ENCODE measurements around the gene LEFTY1. TPM values are rescaled to one million over a fixed set of nuclear protein-coding genes. Genes with fewer than 3 reads are reported as not detected.

Gene LEFTY1
- total and polyA plus RNA-seq, 9 of the 15 experiments (the other 6 are each of a cell fraction or from before 2014, with no cell fraction given), result 0.07 to 0.24 (median 0.17) TPM; not detected in 5

DNA sequence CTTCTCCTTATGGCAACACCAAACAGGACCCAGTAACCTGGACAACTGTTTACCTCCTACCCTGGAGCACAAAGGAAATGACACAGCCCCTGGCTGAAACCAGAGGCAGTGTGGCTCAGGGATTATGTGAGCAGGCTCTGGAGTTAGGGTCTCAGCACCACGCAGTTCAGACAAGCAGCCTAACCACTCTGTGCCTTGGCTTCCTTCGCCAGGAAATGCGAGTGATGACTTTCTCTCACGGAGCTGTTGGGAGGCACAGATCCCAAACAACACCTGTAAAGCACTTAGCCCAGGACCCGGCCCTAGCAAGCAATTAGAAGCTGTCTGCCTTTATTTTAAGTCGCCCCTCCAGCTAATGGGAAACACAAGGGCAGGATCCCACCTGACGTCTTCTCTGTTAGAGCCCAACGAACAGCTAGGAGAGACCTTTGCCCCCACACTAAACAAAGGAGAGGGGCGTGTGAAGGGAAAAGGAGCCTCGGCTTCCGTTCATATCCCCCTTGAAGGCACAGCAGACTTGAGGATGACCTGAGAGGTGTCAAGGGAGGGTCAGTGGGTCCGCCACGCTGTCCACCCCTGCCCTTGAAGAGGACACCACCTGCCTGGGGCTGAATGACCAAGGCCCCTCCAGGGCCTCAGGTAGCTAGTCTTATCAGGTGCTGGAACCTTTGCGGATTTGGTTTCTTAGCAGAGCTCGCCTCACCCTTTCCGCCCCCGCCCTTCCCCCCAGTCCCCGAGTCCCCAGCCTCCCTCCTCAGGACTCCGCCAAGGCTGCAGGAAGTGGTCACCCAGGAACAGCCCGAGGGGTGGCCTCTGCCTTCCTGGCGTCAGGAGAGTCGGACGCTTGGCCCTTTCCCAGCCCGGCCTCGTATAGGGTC, 7.6 kb downstream of the LEFTY1 start (continued):
- TF ChIP-seq E2F6 (IDR thresholded peaks at IDR 0.05; ENCODE audit: borderline replicate concordance in 1 of 2, extremely low read depth in 1 of 2, insufficient read depth in 1 of 2, insufficient read length in 1 of 2, low read depth in 1 of 2, low read length in 1 of 2, poor library complexity in 1 of 2, severe bottlenecking in 1 of 2) (peak in 1 of 2 experiments; percentile 40), ETS2 (tag; IDR thresholded peaks at IDR 0.05; ENCODE audit: borderline replicate concordance, poor library complexity, severe bottlenecking) (no peak), NEUROD1 (IDR thresholded peaks at IDR 0.05; ENCODE audit: borderline replicate concordance, low read depth, low read length, partially characterized antibody) (peak; percentile 12), HSF4 (CRISPR knock-in tag; IDR thresholded peaks at IDR 0.05; ENCODE audit: borderline replicate concordance) (no peak), RBM22 (IDR thresholded peaks at IDR 0.05; ENCODE audit: low read depth, low read length, poor library complexity, severe bottlenecking) (no peak), MAFG (tag; conservative IDR thresholded peaks at IDR 0.05) (no peak), ZC3H4 (CRISPR knock-in tag; IDR thresholded peaks at IDR 0.05; ENCODE audit: borderline replicate concordance) (no peak), ZNF830 (CRISPR knock-in tag; IDR thresholded peaks at IDR 0.05) (no peak), NR2C2 (CRISPR knock-in tag; IDR thresholded peaks at IDR 0.05) (no peak), NR2C2 (tag; IDR thresholded peaks at IDR 0.05) (0 out of 2 replicates have a peak, but pooled peaks have one; percentile 11), TEAD1 (CRISPR knock-in tag; IDR thresholded peaks at IDR 0.05) (no peak), MTF1 (CRISPR knock-in tag; IDR thresholded peaks at IDR 0.05; ENCODE audit: borderline replicate concordance) (0 out of 2 replicates have a peak, but pooled peaks have one; percentile 18), ARID1B (IDR thresholded peaks at IDR 0.05) (peak; percentile 47; the same call in 1 of the 2 replicates)
- TF ChIP-seq, protein P1, sequence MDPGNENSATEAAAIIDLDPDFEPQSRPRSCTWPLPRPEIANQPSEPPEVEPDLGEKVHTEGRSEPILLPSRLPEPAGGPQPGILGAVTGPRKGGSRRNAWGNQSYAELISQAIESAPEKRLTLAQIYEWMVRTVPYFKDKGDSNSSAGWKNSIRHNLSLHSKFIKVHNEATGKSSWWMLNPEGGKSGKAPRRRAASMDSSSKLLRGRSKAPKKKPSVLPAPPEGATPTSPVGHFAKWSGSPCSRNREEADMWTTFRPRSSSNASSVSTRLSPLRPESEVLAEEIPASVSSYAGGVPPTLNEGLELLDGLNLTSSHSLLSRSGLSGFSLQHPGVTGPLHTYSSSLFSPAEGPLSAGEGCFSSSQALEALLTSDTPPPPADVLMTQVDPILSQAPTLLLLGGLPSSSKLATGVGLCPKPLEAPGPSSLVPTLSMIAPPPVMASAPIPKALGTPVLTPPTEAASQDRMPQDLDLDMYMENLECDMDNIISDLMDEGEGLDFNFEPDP (CRISPR knock-in tag; IDR thresholded peaks at IDR 0.05), result no peak
- TF ChIP-seq, protein P2, sequence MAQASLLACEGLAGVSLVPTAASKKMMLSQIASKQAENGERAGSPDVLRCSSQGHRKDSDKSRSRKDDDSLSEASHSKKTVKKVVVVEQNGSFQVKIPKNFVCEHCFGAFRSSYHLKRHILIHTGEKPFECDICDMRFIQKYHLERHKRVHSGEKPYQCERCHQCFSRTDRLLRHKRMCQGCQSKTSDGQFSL (CRISPR knock-in tag; IDR thresholded peaks at IDR 0.05), result no peak
- TF ChIP-seq, protein P2 (tag; IDR thresholded peaks at IDR 0.05), result no peak
- TF ChIP-seq, protein P3, sequence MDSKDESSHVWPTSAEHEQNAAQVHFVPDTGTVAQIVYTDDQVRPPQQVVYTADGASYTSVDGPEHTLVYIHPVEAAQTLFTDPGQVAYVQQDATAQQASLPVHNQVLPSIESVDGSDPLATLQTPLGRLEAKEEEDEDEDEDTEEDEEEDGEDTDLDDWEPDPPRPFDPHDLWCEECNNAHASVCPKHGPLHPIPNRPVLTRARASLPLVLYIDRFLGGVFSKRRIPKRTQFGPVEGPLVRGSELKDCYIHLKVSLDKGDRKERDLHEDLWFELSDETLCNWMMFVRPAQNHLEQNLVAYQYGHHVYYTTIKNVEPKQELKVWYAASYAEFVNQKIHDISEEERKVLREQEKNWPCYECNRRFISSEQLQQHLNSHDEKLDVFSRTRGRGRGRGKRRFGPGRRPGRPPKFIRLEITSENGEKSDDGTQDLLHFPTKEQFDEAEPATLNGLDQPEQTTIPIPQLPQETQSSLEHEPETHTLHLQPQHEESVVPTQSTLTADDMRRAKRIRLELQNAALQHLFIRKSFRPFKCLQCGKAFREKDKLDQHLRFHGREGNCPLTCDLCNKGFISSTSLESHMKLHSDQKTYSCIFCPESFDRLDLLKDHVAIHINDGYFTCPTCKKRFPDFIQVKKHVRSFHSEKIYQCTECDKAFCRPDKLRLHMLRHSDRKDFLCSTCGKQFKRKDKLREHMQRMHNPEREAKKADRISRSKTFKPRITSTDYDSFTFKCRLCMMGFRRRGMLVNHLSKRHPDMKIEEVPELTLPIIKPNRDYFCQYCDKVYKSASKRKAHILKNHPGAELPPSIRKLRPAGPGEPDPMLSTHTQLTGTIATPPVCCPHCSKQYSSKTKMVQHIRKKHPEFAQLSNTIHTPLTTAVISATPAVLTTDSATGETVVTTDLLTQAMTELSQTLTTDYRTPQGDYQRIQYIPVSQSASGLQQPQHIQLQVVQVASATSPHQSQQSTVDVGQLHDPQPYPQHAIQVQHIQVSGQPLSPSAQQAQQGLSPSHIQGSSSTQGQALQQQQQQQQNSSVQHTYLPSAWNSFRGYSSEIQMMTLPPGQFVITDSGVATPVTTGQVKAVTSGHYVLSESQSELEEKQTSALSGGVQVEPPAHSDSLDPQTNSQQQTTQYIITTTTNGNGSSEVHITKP (IDR thresholded peaks at IDR 0.05; ENCODE audit: partially characterized antibody), result peak; percentile 23

Measured in K562 (cell line).